ENCODE data around the gene NOC4L. TPM values are rescaled to one million over a fixed set of nuclear protein-coding genes. Genes with fewer than 3 reads are reported as not detected.

NOC4L gene
- total RNA-seq, 1 experiment from 2014 or later: 36.5 TPM

DNA sequence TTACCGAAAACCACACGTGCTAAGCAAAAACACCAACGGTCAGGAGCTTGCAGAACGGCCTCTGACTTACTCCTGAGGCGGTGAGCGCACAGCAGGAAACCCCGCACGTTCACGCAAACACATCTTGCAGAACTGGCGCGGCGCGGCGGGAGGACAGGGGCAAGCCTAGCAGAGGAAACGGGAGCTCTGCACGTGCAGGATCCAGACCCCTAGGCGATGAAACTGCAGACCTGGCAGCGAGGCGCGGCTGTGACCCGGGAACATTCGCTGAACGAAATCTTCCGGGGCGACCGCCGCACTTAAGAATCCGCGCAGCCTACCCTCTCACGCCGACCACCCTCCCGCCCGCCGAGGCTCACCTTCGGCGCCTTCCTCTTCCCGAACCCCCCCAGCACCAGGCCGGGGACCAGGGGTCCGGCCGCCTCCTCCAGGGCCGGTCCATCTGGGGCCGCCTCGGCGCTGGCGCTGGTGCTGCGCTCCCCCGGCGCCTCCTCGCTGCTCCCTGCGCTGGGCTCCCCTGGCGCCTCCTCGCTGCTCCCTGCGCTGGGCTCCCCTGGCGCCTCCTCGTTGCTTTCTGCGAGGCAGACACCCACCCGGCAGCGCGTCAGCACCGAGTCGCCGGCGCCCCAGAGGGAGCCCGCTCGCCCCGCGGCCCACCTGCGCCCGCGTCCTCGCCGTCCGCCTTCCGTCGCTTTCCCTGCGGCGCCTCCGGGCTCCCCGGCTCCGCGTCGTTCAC lies 753 bp upstream of the NOC4L start:
- H3K4ac ChIP-seq (ENCODE audit: low read depth, low read length): no peak overlapping the region
- H2BK20ac ChIP-seq (ENCODE audit: low read depth, low read length, poor library complexity, severe bottlenecking): no peak overlapping the region
- H3K79me2 ChIP-seq (ENCODE audit: insufficient read depth, low read length): peaks cover 5% of the 10 kb centered on the region; the same call in 1 of the 2 replicates
- H3K56ac ChIP-seq (ENCODE audit: insufficient read length, low read depth, low read length): no peak overlapping the region
- no peak overlapping the region for H4K91ac ChIP-seq (ENCODE audit: insufficient read length, low read depth, low read length)
- Mint-ChIP-seq H3K4me1 (peaks cover 7 to 10% of the 10 kb centered on the region in 2 experiments), H3K4me3 (peak overlapping the region; percentile 82 to 84), H3K27me3 (ENCODE audit: low read depth) (no peaks in the 10 kb centered on the region; the same call in none of the 2 replicates), H3K36me3 (ENCODE audit: insufficient read depth in 1 of 3, low read depth in 3 of 3) (peaks cover 35 to 62% (median 57%) of the 10 kb centered on the region in 3 experiments), H3K27ac (peak overlapping the region in 1 of 3 experiments; percentile 61; a peak in 1 of 7 replicates), H3K9me3 (no peaks in the 10 kb centered on the region)
- no peak for DNase-seq
- H2AFZ ChIP-seq (ENCODE audit: low read length): no peak overlapping the region
- TF ChIP-seq, protein P1, sequence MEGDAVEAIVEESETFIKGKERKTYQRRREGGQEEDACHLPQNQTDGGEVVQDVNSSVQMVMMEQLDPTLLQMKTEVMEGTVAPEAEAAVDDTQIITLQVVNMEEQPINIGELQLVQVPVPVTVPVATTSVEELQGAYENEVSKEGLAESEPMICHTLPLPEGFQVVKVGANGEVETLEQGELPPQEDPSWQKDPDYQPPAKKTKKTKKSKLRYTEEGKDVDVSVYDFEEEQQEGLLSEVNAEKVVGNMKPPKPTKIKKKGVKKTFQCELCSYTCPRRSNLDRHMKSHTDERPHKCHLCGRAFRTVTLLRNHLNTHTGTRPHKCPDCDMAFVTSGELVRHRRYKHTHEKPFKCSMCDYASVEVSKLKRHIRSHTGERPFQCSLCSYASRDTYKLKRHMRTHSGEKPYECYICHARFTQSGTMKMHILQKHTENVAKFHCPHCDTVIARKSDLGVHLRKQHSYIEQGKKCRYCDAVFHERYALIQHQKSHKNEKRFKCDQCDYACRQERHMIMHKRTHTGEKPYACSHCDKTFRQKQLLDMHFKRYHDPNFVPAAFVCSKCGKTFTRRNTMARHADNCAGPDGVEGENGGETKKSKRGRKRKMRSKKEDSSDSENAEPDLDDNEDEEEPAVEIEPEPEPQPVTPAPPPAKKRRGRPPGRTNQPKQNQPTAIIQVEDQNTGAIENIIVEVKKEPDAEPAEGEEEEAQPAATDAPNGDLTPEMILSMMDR (conservative IDR thresholded peaks at IDR 0.05): no peak
- no peak overlapping the region for H2BK12ac ChIP-seq (ENCODE audit: insufficient read length, low read depth, low read length)
- H3K18ac ChIP-seq (ENCODE audit: insufficient read length, low read depth, low read length): no peak overlapping the region
- no peak overlapping the region for H2BK15ac ChIP-seq (ENCODE audit: low read depth, low read length)
- H4K20me1 ChIP-seq (ENCODE audit: control insufficient read depth, insufficient read depth, insufficient read length): no peaks in the 10 kb centered on the region
- H3K14ac ChIP-seq (ENCODE audit: insufficient read depth, low read length): no peak overlapping the region; the same call in 1 of the 2 replicates
- no peak overlapping the region for H3K23ac ChIP-seq (ENCODE audit: insufficient read length, low read depth, low read length)
- H3K4me2 ChIP-seq (ENCODE audit: insufficient read depth, insufficient read length, low read length): peak overlapping the region; percentile 79
- no peak overlapping the region for H2AK5ac ChIP-seq (ENCODE audit: insufficient read length, low read length)
- H2BK5ac ChIP-seq (ENCODE audit: insufficient read length, low read length): no peak overlapping the region
- no peaks in the 10 kb centered on the region for H3K27me3 ChIP-seq (ENCODE audit: insufficient read depth, low read length)
- no CpG with 5 or more reads among the region's 82 CpGs for WGBS (ENCODE audit: extremely low coverage, insufficient read length, low lambda C conversion rate)
- H4K8ac ChIP-seq (replicated peaks; ENCODE audit: insufficient read length, low read depth, low read length): no peak overlapping the region
- H3T11ph ChIP-seq (ENCODE audit: low read length): no peak overlapping the region
- H4K5ac ChIP-seq (ENCODE audit: insufficient read length, low read depth, low read length): no peak overlapping the region
- H3K9ac ChIP-seq (ENCODE audit: extremely low read depth, insufficient read length, low read length): peak overlapping the region; percentile 11
- peaks cover 5% of the 10 kb centered on the region for H3K23me2 ChIP-seq (ENCODE audit: insufficient read length, low read depth, low read length, poor library complexity, severe bottlenecking)
- H3K79me1 ChIP-seq (ENCODE audit: insufficient read depth, low read depth, low read length, poor library complexity, severe bottlenecking): peaks cover 12% of the 10 kb centered on the region
- H3K4me1 ChIP-seq (ENCODE audit: insufficient read depth, low read length): peaks cover 3% of the 10 kb centered on the region; the same call in 1 of the 2 replicates
- no peaks in the 10 kb centered on the region for H3K9me3 ChIP-seq (ENCODE audit: control insufficient read depth, low read depth, low read length)
- no peak overlapping the region for H2BK120ac ChIP-seq (ENCODE audit: low read depth, low read length, poor library complexity, severe bottlenecking)
- H3K27ac ChIP-seq (ENCODE audit: insufficient read length, low read depth, low read length): no peak overlapping the region
